Measurements from ENCODE around the gene RNF157. TPM values are rescaled to one million over a fixed set of nuclear protein-coding genes. Genes with fewer than 3 reads are reported as not detected.

Gene RNF157
- total RNA-seq, 1 experiment from 2014 or later, result 11.2 TPM

GRCh38 chr17:76263896-76264295, 23.6 kb upstream of the RNF157 start (continued):
- no peak for TF ChIP-seq ZNF317 (CRISPR knock-in tag; IDR thresholded peaks at IDR 0.05; ENCODE audit: borderline replicate concordance, low read depth)
- TF ChIP-seq CTCF (IDR thresholded peaks at IDR 0.05), result no peak
- TF ChIP-seq RORB (CRISPR knock-in tag; IDR thresholded peaks at IDR 0.05), result no peak
- TF ChIP-seq STAT6 (CRISPR knock-in tag; conservative IDR thresholded peaks at IDR 0.05; ENCODE audit: low read depth), result no peak
- TF ChIP-seq SMAD4 (CRISPR knock-in tag; IDR thresholded peaks at IDR 0.05), result no peak
- no peak for TF ChIP-seq ZBTB43 (CRISPR knock-in tag; IDR thresholded peaks at IDR 0.05)
- no peak for TF ChIP-seq ARID4B (CRISPR knock-in tag; IDR thresholded peaks at IDR 0.05; ENCODE audit: borderline replicate concordance)
- TF ChIP-seq EMX1 (CRISPR knock-in tag; IDR thresholded peaks at IDR 0.05), result no peak
- TF ChIP-seq ATF6 (CRISPR knock-in tag; IDR thresholded peaks at IDR 0.05), result no peak
- no peak for TF ChIP-seq ZNF281 (CRISPR knock-in tag; IDR thresholded peaks at IDR 0.05)
- no peak for TF ChIP-seq E2F1 (CRISPR knock-in tag; IDR thresholded peaks at IDR 0.05)
